RCC 7860 (cell line): ENCODE measurements around the gene FYB1.
A peak's percentile ranks its signal among the peaks of the same experiment; 100 is the strongest.
"Not testable (repeated sequence)": the region's sequence is repeated elsewhere in the genome, so short reads cannot be mapped to it uniquely, and the experiment has no call there.

Experiments
- DNase-seq: peaks from one replicate; pipeline ENCODE4 v3.0.0-alpha.2; 2015; ENCODE audit warnings: low spot score
- FAIRE-seq: peaks from 2 replicates; lab custom pipeline; 2012; peaks lifted over from hg19 to GRCh38; lab: Jason Lieb, UNC

The FYB1 gene

GRCh38 chr5:39226558-39226957, 7.2 kb upstream of the FYB1 start:
- DNase-seq (no peak), FAIRE-seq (no peak)

GRCh38 chr5:39226100-39226451, 6.7 kb upstream of the FYB1 start:
- no peak for FAIRE-seq
- DNase-seq, result no peak

- DNase-seq (no peak), FAIRE-seq (no peak)
Observed at GRCh38 chr5:39225405-39226099, 6.2 kb upstream of the FYB1 start.

- DNase-seq, result no peak
- no peak for FAIRE-seq
Observed at GRCh38 chr5:39224196-39224761, 4.9 kb upstream of the FYB1 start.

- DNase-seq (no peak), FAIRE-seq (no peak)
Observed at GRCh38 chr5:39223565-39224156, 4.3 kb upstream of the FYB1 start.

- not testable (repeated sequence) for DNase-seq, FAIRE-seq
Observed at GRCh38 chr5:39221671-39222070, 2.3 kb upstream of the FYB1 start.

- no peak for DNase-seq
- FAIRE-seq, result no peak
Observed at GRCh38 chr5:39220280-39221030, 1.1 kb upstream of the FYB1 start.

- DNase-seq, result no peak
- FAIRE-seq, result no peak
Observed at GRCh38 chr5:39218482-39219402, 621 bp downstream of the FYB1 start.

GRCh38 chr5:39217365-39218281, 1.7 kb downstream of the FYB1 start:
- peak; percentile 61 for DNase-seq
- peak; percentile 76 for FAIRE-seq

GRCh38 chr5:39216631-39217030, 2.7 kb downstream of the FYB1 start:
- DNase-seq (no peak), FAIRE-seq (no peak)

- DNase-seq (no peak), FAIRE-seq (no peak)
Observed at GRCh38 chr5:39215857-39216256, 3.5 kb downstream of the FYB1 start.

GRCh38 chr5:39214912-39215709, 4.3 kb downstream of the FYB1 start:
- no peak for DNase-seq

GRCh38 chr5:39213447-39214207, 5.7 kb downstream of the FYB1 start:
- FAIRE-seq (no peak), DNase-seq (no peak)

More at GRCh38 chr5:39214912-39215709, 4.3 kb downstream of the FYB1 start:
- no peak for FAIRE-seq

- no peak for FAIRE-seq
- no peak for DNase-seq
Observed at GRCh38 chr5:39211773-39212172, 7.6 kb downstream of the FYB1 start.

- DNase-seq (no peak), FAIRE-seq (no peak)
Observed at GRCh38 chr5:39209924-39210323, 9.4 kb downstream of the FYB1 start.

- no peak for FAIRE-seq
- no peak for DNase-seq
Observed at GRCh38 chr5:39208471-39208870, 10.9 kb downstream of the FYB1 start.

- no peak for FAIRE-seq
- no peak for DNase-seq
Observed at GRCh38 chr5:39207345-39208045, 11.9 kb downstream of the FYB1 start.
